KMS-11 (cell line): ENCODE measurements around the gene NRTN.

Experiments
- H2AFZ ChIP-seq: fragments of 200-600 bp; sonication (generic); 2 replicates; pipeline ENCODE4 v1.6.1; 2016; ENCODE audit warnings: antibody characterized with exemption, mixed run types, low read depth
- H3K27ac ChIP-seq: fragments of 200-600 bp; sonication (generic); 2 replicates; pipeline ENCODE4 v1.6.1; 2016; ENCODE audit warnings: mild to moderate bottlenecking, mixed run types
- H3K27me3 ChIP-seq: fragments of 200-600 bp; sonication (generic); 2 replicates; pipeline ENCODE4 v1.6.1; 2017; ENCODE audit warnings: mild to moderate bottlenecking, low read depth, mixed run types, moderate library complexity; ENCODE audit not compliant: insufficient read depth
- H3K36me3 ChIP-seq: fragments of 200-600 bp; sonication (generic); 2 replicates; pipeline ENCODE4 v1.6.1; 2017; ENCODE audit warnings: mild to moderate bottlenecking, mixed run types; ENCODE audit not compliant: insufficient read depth
- H3K4me1 ChIP-seq: fragments of 200-600 bp; sonication (generic); 2 replicates; pipeline ENCODE4 v1.6.1; 2016; ENCODE audit warnings: mild to moderate bottlenecking, low read depth, mixed run types; ENCODE audit not compliant: poor library complexity, severe bottlenecking
- H3K4me2 ChIP-seq: fragments of 200-600 bp; sonication (generic); 2 replicates; pipeline ENCODE4 v1.7.0; 2016; ENCODE audit warnings: mild to moderate bottlenecking, mixed run types
- H3K4me3 ChIP-seq: fragments of 200-600 bp; sonication (generic); IDR thresholded peaks from 2 replicates; pipeline ENCODE4 v1.6.1; 2017; ENCODE audit warnings: low read depth, low read length, mixed read lengths; ENCODE audit not compliant: insufficient read depth
- H3K79me2 ChIP-seq: fragments of 200-600 bp; sonication (generic); 2 replicates; pipeline ENCODE4 v1.6.1; 2016; ENCODE audit warnings: low read depth, mixed run types; ENCODE audit not compliant: insufficient read depth
- H3K9ac ChIP-seq: fragments of 200-600 bp; sonication (generic); 2 replicates; pipeline ENCODE4 v1.6.1; 2016; ENCODE audit warnings: mild to moderate bottlenecking, mixed run types
- H4K20me1 ChIP-seq: fragments of 200-600 bp; sonication (generic); 2 replicates; pipeline ENCODE4 v1.6.1; 2016; ENCODE audit warnings: mild to moderate bottlenecking, mixed run types; ENCODE audit not compliant: insufficient read depth
- CTCF ChIP-seq: fragments of 200-600 bp; sonication (generic); conservative IDR thresholded peaks from 2 replicates; pipeline ENCODE4 v1.6.1; 2017; ENCODE audit warnings: low read depth, mild to moderate bottlenecking, antibody characterized with exemption, low read length, moderate library complexity, mixed read lengths

The NRTN gene

GRCh38 chr19:5784581-5785147, 20.2 kb upstream of the NRTN start, which contains the start of gene PRR22:
PRR22 (minus strand) TSS chr19:5784746; CDS start chr19:5784660, 86 bp downstream.
- H3K4me3 ChIP-seq, result no peak within 1 kb of the TSS
- H4K20me1 ChIP-seq, result no peaks in the 10 kb centered on the region
- H3K9ac ChIP-seq, result no peak within 1 kb of the TSS
- H2AFZ ChIP-seq, result no peak within 1 kb of the TSS
- H3K79me2 ChIP-seq, result no peaks in the 10 kb centered on the region
- no peak within 1 kb of the TSS for H3K4me2 ChIP-seq
- no peak within 1 kb of the TSS for H3K27ac ChIP-seq
- no peaks in the 10 kb centered on the region for H3K27me3 ChIP-seq
- H3K36me3 ChIP-seq, result 0 out of 2 replicates have a peak, but pooled peaks cover 4% of the 10 kb centered on the region
- H3K4me1 ChIP-seq, result no peaks in the 10 kb centered on the region
- TF ChIP-seq CTCF, result no peak

DNA sequence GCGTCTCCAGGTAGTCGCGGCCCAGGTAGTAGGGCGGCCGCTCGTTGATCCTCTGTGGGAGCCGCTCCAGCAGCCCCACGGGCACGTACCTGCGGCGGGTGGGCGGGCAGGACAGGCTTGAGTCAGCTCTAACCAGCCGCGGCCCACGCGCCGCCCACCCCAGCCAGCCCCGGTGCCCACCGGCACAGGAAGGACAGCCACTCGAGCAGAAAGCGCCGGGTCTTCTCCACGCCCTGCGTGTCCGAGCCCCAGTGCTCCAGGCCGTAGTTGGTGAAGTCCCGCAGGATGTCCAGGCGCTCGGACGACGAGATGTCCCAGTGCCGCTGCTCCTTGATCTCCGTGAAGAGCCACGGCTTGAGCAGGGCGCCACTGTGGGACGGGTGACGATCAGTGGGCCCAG, 19.4 kb upstream of the NRTN start:
- H3K27me3 ChIP-seq, result no peaks in the 10 kb centered on the region
- no peak overlapping the region for H3K27ac ChIP-seq
- H3K79me2 ChIP-seq, result no peaks in the 10 kb centered on the region
- H3K36me3 ChIP-seq, result 0 out of 2 replicates have a peak, but pooled peaks cover 4% of the 10 kb centered on the region
- H2AFZ ChIP-seq, result no peak overlapping the region
- no peak overlapping the region for H3K4me2 ChIP-seq
- no peaks in the 10 kb centered on the region for H4K20me1 ChIP-seq
- no peak for TF ChIP-seq CTCF
- no peaks in the 10 kb centered on the region for H3K4me1 ChIP-seq
- no peak overlapping the region for H3K4me3 ChIP-seq
- no peak overlapping the region for H3K9ac ChIP-seq

GRCh38 chr19:5786593-5787408, 18.1 kb upstream of the NRTN start:
- H2AFZ ChIP-seq, result no peak overlapping the region
- no peak overlapping the region for H3K4me2 ChIP-seq
- H3K4me1 ChIP-seq, result peaks cover 5% of the 10 kb centered on the region
- H3K27me3 ChIP-seq, result no peaks in the 10 kb centered on the region
- H3K27ac ChIP-seq, result no peak overlapping the region
- no peak overlapping the region for H3K4me3 ChIP-seq
- H4K20me1 ChIP-seq, result no peaks in the 10 kb centered on the region
- H3K36me3 ChIP-seq, result 0 out of 2 replicates have a peak, but pooled peaks cover 4% of the 10 kb centered on the region
- H3K9ac ChIP-seq, result no peak overlapping the region
- no peaks in the 10 kb centered on the region for H3K79me2 ChIP-seq
- no peak for TF ChIP-seq CTCF

DNA sequence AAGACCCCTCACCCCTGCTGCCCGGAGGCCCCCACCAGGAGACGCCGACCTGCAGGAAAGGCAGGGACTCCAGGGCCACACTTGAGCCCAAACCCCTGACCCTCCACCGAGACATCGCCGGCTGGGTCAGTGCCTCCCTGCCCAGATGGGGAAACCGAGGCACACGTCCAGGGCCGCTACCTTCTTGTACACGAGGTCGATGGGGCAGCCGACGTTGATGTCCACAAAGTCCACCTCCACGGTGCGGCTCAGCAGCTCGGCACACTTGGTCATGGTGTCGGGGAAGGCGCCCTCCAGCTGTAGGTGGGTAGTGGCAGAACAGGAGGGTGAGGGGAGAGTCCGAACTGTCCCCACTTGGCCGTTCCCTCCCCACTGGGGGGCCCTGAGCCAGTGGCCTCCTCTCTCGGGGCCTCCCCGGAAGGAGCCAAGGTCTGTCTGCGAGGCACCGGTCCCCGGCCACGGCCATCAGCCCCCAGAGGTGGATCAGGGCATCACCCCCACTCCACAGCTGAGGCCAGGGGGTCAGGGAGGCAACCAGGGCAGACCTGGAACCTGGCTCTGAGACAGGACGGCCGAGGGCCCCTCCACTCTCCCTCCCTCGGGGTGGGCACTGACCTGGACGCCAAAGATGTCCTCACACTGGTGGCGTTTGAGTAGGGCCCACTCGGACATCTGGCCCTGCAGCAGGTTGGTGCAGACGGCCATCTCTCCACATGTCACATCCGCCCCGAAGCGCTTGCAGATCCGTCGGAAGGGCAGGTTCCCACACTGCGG, 17.3 kb upstream of the NRTN start:
- H4K20me1 ChIP-seq, result no peaks in the 10 kb centered on the region
- no peak overlapping the region for H2AFZ ChIP-seq
- H3K36me3 ChIP-seq, result 0 out of 2 replicates have a peak, but pooled peaks cover 4% of the 10 kb centered on the region
- H3K4me1 ChIP-seq, result peaks cover 5% of the 10 kb centered on the region
- H3K27ac ChIP-seq, result no peak overlapping the region
- H3K79me2 ChIP-seq, result no peaks in the 10 kb centered on the region
- no peak overlapping the region for H3K9ac ChIP-seq
- no peak overlapping the region for H3K4me3 ChIP-seq
- no peak overlapping the region for H3K4me2 ChIP-seq
- TF ChIP-seq CTCF, result no peak
- H3K27me3 ChIP-seq, result no peaks in the 10 kb centered on the region
